HepG2 (cell line): ENCODE results near the gene CDH23. TPM values are rescaled to one million over a fixed set of nuclear protein-coding genes. Genes with fewer than 3 reads are reported as not detected.

Experiments
- ATAC-seq: fragments of 200-7000 bp; cut with Tn5 transposase; 3 replicates; pipeline ENCODE4 v1.9.1; 2020; ENCODE audit warnings: mild to moderate bottlenecking, moderate library complexity
- BruUV-seq: library from RNA; stranded (reverse); fragments of 400-500 nt; replicated peaks from 2 replicates; lab custom pipeline; 2021; lab: Mats Ljungman, UMichigan
- CTCF ChIA-PET: fragments of 300-600 bp; formaldehyde crosslinking; extraction: SDS; loops from one replicate; lab custom pipeline; 2021; ENCODE audit warnings: low total read pairs, inconsistent platforms, low intra/inter-chr PET ratio; lab: Yijun Ruan, JAX
- POLR2A ChIA-PET: fragments of 350-600 bp; sonication (Branson Sonifier 250); formaldehyde crosslinking; loops from one replicate; lab custom pipeline; 2020; ENCODE audit warnings: antibody characterized with exemption, inconsistent platforms; lab: Yijun Ruan, JAX
- DNase-seq: peaks from one replicate; pipeline ENCODE4 v3.0.0-alpha.2; 2015; ENCODE audit warnings: low spot score
- FAIRE-seq: peaks from 3 replicates; lab custom pipeline; 2011; peaks lifted over from hg19 to GRCh38; lab: Jason Lieb, UNC
- H2AFZ ChIP-seq: one replicate; pipeline ENCODE4 v1.6.1; 2011; ENCODE audit warnings: low read length, inconsistent platforms
- H3K27ac ChIP-seq: fragments of 300-600 bp; 3 replicates; pipeline ENCODE4 v1.8.0; 2011; ENCODE audit warnings: mixed run types, mild to moderate bottlenecking, mixed read lengths, low read length, inconsistent platforms; ENCODE audit not compliant: insufficient read depth; ENCODE audit errors: extremely low read length
- H3K27me3 ChIP-seq, 2 experiments: fragments of 200-600 bp in 1 of 2; 2 replicates in 1 of 2; 3 replicates in 1 of 2; pipeline versions ENCODE4 v1.6.0 to v1.8.0; 2011; ENCODE audit warnings: low read length in 2 of 2, mild to moderate bottlenecking in 2 of 2, moderate library complexity in 2 of 2, inconsistent platforms in 1 of 2; ENCODE audit not compliant: insufficient read depth in 2 of 2, control insufficient read depth in 1 of 2
- H3K36me3 ChIP-seq, 2 experiments: fragments of 200-600 bp in 1 of 2; replicated peaks in 1 of 2; 2 replicates in 1 of 2; 3 replicates in 1 of 2; pipeline versions ENCODE4 v1.5.1 to v1.8.0; 2011; ENCODE audit warnings: low read length in 2 of 2, inconsistent platforms in 1 of 2; ENCODE audit not compliant: insufficient read depth in 2 of 2, control insufficient read depth in 1 of 2
- H3K4me1 ChIP-seq: 2 replicates; pipeline ENCODE4 v1.5.1; 2012; ENCODE audit warnings: low read length, inconsistent platforms; ENCODE audit not compliant: insufficient read depth
- H3K4me2 ChIP-seq: 2 replicates; pipeline ENCODE4 v1.6.0; 2011; ENCODE audit warnings: low read depth, low read length, inconsistent platforms
- H3K4me3 ChIP-seq, 3 experiments: fragments of 200-600 bp in 1 of 3; sonication (generic), shearing (Covaris generic) in 1 of 3; replicated peaks in 1 of 3; 2 replicates each; pipeline ENCODE4 v1.5.1; 2011 to 2016; ENCODE audit warnings: low read length in 3 of 3, inconsistent platforms in 2 of 3, low read depth in 2 of 3, mild to moderate bottlenecking in 2 of 3, control low read depth in 1 of 3, mixed read lengths in 1 of 3; ENCODE audit not compliant: insufficient read depth in 1 of 3
- H3K79me2 ChIP-seq: one replicate; pipeline ENCODE4 v1.6.1; 2011; ENCODE audit warnings: low read length, inconsistent platforms; ENCODE audit not compliant: insufficient read depth
- H3K9ac ChIP-seq: 2 replicates; pipeline ENCODE4 v1.6.0; 2011; ENCODE audit warnings: mild to moderate bottlenecking, low read depth, low read length, inconsistent platforms; ENCODE audit not compliant: insufficient read depth
- H3K9me3 ChIP-seq: 2 replicates; pipeline ENCODE4 v1.5.1; 2012; ENCODE audit warnings: mild to moderate bottlenecking, low read length
- H4K20me1 ChIP-seq: 2 replicates; pipeline ENCODE4 v1.6.0; 2011; ENCODE audit warnings: inconsistent platforms, mild to moderate bottlenecking, low read length, moderate library complexity; ENCODE audit not compliant: insufficient read depth
- CREB1 ChIP-seq, 2 experiments: fragments of 450-650 bp in 1 of 2; IDR thresholded peaks; 2 replicates each; pipeline ENCODE4 v1.6.1; 2016 to 2017; ENCODE audit warnings: control low read depth in 1 of 2, mild to moderate bottlenecking in 1 of 2, missing compliant biosample characterization in 1 of 2, missing genetic modification characterization in 1 of 2
- SNAI1 ChIP-seq: sonication (generic); formaldehyde crosslinking; IDR thresholded peaks from 2 replicates; pipeline ENCODE4 v1.5.0; 2020; ENCODE audit warnings: mild to moderate bottlenecking, missing genetic modification reagents, borderline replicate concordance
- SOX13 ChIP-seq, 3 experiments: fragments of 450-650 bp in 1 of 3; sonication (generic) in 1 of 3; formaldehyde crosslinking in 1 of 3; IDR thresholded peaks in 2 of 3; conservative IDR thresholded peaks in 1 of 3; 2 replicates each; pipeline versions ENCODE4 v1.5.0 to v1.6.1; 2016 to 2020; ENCODE audit warnings: antibody characterized with exemption in 1 of 3, mild to moderate bottlenecking in 1 of 3, missing compliant biosample characterization in 1 of 3, missing genetic modification reagents in 1 of 3, moderate library complexity in 1 of 3
- ZBTB3 ChIP-seq: sonication (generic); formaldehyde crosslinking; IDR thresholded peaks from 2 replicates; pipeline ENCODE4 v1.4.0; 2020; ENCODE audit warnings: low read depth, mild to moderate bottlenecking, moderate library complexity, missing genetic modification reagents, borderline replicate concordance
- ZBTB8A ChIP-seq: sonication (generic); formaldehyde crosslinking; IDR thresholded peaks from 2 replicates; pipeline ENCODE4 v1.4.0; 2020; ENCODE audit warnings: mild to moderate bottlenecking, low read depth, missing genetic modification reagents, borderline replicate concordance
- ZNF10 ChIP-seq: sonication (generic); formaldehyde crosslinking; IDR thresholded peaks from 2 replicates; pipeline ENCODE4 v1.4.0; 2020; ENCODE audit warnings: mild to moderate bottlenecking, low read depth, missing genetic modification reagents, borderline replicate concordance
- ZNF180 ChIP-seq: sonication (generic); formaldehyde crosslinking; IDR thresholded peaks from 2 replicates; pipeline ENCODE4 v1.4.0; 2020; ENCODE audit warnings: low read depth, missing genetic modification reagents, borderline replicate concordance
- ZNF629 ChIP-seq: sonication (generic); formaldehyde crosslinking; conservative IDR thresholded peaks from 2 replicates; pipeline ENCODE4 v1.5.0; 2020; ENCODE audit warnings: missing genetic modification reagents
- ZNF652 ChIP-seq: IDR thresholded peaks from 2 replicates; pipeline ENCODE4 v1.6.1; 2016; ENCODE audit warnings: low read depth, borderline replicate concordance
- ZNF724P ChIP-seq: sonication (generic); formaldehyde crosslinking; IDR thresholded peaks from 2 replicates; pipeline ENCODE4 v1.8.0; 2022; ENCODE audit warnings: missing genetic modification reagents, borderline replicate concordance
- ZNF891 ChIP-seq: sonication (generic); formaldehyde crosslinking; IDR thresholded peaks from 2 replicates; pipeline ENCODE4 v1.5.0; 2020; ENCODE audit warnings: mild to moderate bottlenecking, missing genetic modification reagents
- WGBS: methylation state at CpG from one replicate; pipeline ENCODE4 v1.1.6; 2017; ENCODE audit warnings: low lambda C conversion rate; 5-methylcytosine and 5-hydroxymethylcytosine counted together
- in situ Hi-C: cut with HindIII; loops from 2 replicates; pipeline ENCODE4 v1.10.0; 2017; ENCODE audit warnings: low pct_unique_long_range_greater_than_20kb; ENCODE audit not compliant: extremely low pct_ligation_motif_present
- intact Hi-C: fragments of 100-400 bp; cut with micrococcal nuclease; formaldehyde crosslinking; loops from one replicate; pipeline ENCODE4 v1.10.0; 2022; ENCODE audit not compliant: unreplicated experiment
- polyA plus RNA-seq, 8 experiments: library from polyadenylated mRNA; depleted of rRNA in 3 of 8; stranded (reverse) in 7 of 8; unstranded in 1 of 8; fragments of >200 nt; fragmentation: Illumina TruSeq in 4 of 8; extraction: Trizol in 4 of 8; gene quantifications; 2 replicates each; pipeline versions ENCODE4 v1.2.1 to v1.2.3, GENCODE V29; 2011 to 2016; ENCODE audit warnings: low read depth in 4 of 8, missing spikeins in 1 of 8, mixed read lengths in 1 of 8; ENCODE audit not compliant: insufficient read depth in 1 of 8
- total RNA-seq, 5 experiments: library from RNA; depleted of rRNA; stranded (reverse); fragments of >200 nt; fragmentation: Illumina TruSeq; extraction: Trizol; gene quantifications; 2 replicates each; pipeline ENCODE4 v1.2.3, GENCODE V29; 2016; ENCODE audit warnings: low read depth in 1 of 5

CDH23 gene
- total and polyA plus RNA-seq, 2 of the 13 experiments (the other 11 are each of a cell fraction or from before 2014, with no cell fraction given): 0.13 TPM; not detected in 1

- in situ Hi-C loops: loop anchor here (10.0 kb wide), 1 partner anchor 177 kb away; no protein-coding TSS in a partner anchor
Measured at GRCh38 chr10:71388171-71388570, 8.5 kb upstream of the CDH23 start.

GRCh38 chr10:71388583-71389310 lies 8.0 kb upstream of the CDH23 start:
- Histone ChIP-seq H3K79me2 (no peaks in the 10 kb centered on the region), H3K9ac (no peak overlapping the region), H2AFZ (no peak overlapping the region), H3K27ac (no peak overlapping the region), H3K27me3 (peaks cover 0 to 10% of the 10 kb centered on the region in 2 experiments; a peak in 4 of 5 replicates), H3K36me3 (no peaks in the 10 kb centered on the region), H3K4me2 (no peak overlapping the region), H3K9me3 (no peaks in the 10 kb centered on the region), H4K20me1 (no peaks in the 10 kb centered on the region), H3K4me1 (peaks cover 23% of the 10 kb centered on the region), H3K4me3 (no peak overlapping the region)
- in situ Hi-C loops: loop anchor here (10.0 kb wide), 1 partner anchor 176 kb away; no protein-coding TSS in a partner anchor
- intact Hi-C loops: no loop called here
- DNase-seq (no peak), ATAC-seq (no peak), FAIRE-seq (no peak)
- POLR2A ChIA-PET: no interaction called here
- no TSS peak for BruUV-seq
- 60% methylated on average over 8 of the region's 8 CpGs for WGBS
- no peak for TF ChIP-seq ZNF652 (CRISPR knock-in tag)
- TF ChIP-seq ZNF891 (CRISPR knock-in tag): no peak
- TF ChIP-seq ZBTB3 (CRISPR knock-in tag): no peak
- no peak for TF ChIP-seq ZNF10 (CRISPR knock-in tag)
- TF ChIP-seq CREB1 (IDR thresholded peaks at IDR 0.05): 0 out of 2 replicates have a peak, but pooled peaks have one; percentile 24
- TF ChIP-seq CREB1 (CRISPR knock-in tag; IDR thresholded peaks at IDR 0.05): no peak
- TF ChIP-seq ZNF724P (CRISPR knock-in tag): no peak
- peak; percentile 55 for TF ChIP-seq ZNF629 (CRISPR knock-in tag)
- no peak for TF ChIP-seq ZBTB8A (CRISPR knock-in tag)
- CTCF ChIA-PET: no interaction called here

More at GRCh38 chr10:71388171-71388570, 8.5 kb upstream of the CDH23 start:
- intact Hi-C loops: no loop called here
- Histone ChIP-seq H3K36me3 (no peaks in the 10 kb centered on the region), H3K27ac (no peak overlapping the region), H3K4me1 (peaks cover 23% of the 10 kb centered on the region), H3K4me2 (no peak overlapping the region), H2AFZ (no peak overlapping the region), H3K9me3 (no peaks in the 10 kb centered on the region), H3K27me3 (peaks cover 0 to 6% of the 10 kb centered on the region in 2 experiments; a peak in 4 of 5 replicates), H3K9ac (no peak overlapping the region), H3K79me2 (no peaks in the 10 kb centered on the region), H4K20me1 (no peaks in the 10 kb centered on the region), H3K4me3 (no peak overlapping the region)
- FAIRE-seq (no peak), ATAC-seq (no peak), DNase-seq (no peak)
- WGBS: 21% methylated on average over 5 of the region's 5 CpGs
- TF ChIP-seq SNAI1 (no peak), ZNF180 (CRISPR knock-in tag) (no peak), SOX13 (IDR thresholded peaks at IDR 0.05) (no peak), SOX13 (CRISPR knock-in tag; conservative IDR thresholded peaks at IDR 0.05 in 1 of 2, IDR thresholded peaks at IDR 0.05 in 1 of 2) (no peak)
- ChIA-PET POLR2A (no interaction called here), CTCF (no interaction called here)
- no TSS peak for BruUV-seq
